Sigmoid colon (tissue), 7 donors: Measurements from ENCODE around the gene TCFL5. TPM values are rescaled to one million over a fixed set of nuclear protein-coding genes. Genes with fewer than 3 reads are reported as not detected.
"Not testable (repeated sequence)": the region's sequence is repeated elsewhere in the genome, so short reads cannot be mapped to it uniquely, and the experiment has no call there.

Experiments
- DNase-seq: peaks from one replicate; pipeline ENCODE4 v3.0.0-alpha.2; 2019
- H3K27ac ChIP-seq, 4 donors: fragments of 200-600 bp; sonication (generic); one replicate each; pipeline ENCODE4 v1.5.1; 2016 to 2019; ENCODE audit warnings: mild to moderate bottlenecking in 1 of 4
- H3K27me3 ChIP-seq, 3 donors: fragments of 200-600 bp; sonication (generic); one replicate each; pipeline ENCODE4 v1.5.1; 2019; ENCODE audit warnings: mild to moderate bottlenecking in 1 of 3
- H3K36me3 ChIP-seq, 4 donors: fragments of 200-600 bp; sonication (generic); one replicate each; pipeline ENCODE4 v1.5.1; 2016 to 2019
- H3K4me1 ChIP-seq, 4 donors: fragments of 200-600 bp; sonication (generic); one replicate each; pipeline ENCODE4 v1.5.1; 2017 to 2019
- H3K4me3 ChIP-seq, 4 donors: fragments of 200-600 bp; sonication (generic); one replicate each; pipeline ENCODE4 v1.5.1; 2017 to 2019; ENCODE audit warnings: mild to moderate bottlenecking in 2 of 4, moderate library complexity in 1 of 4
- H3K9me3 ChIP-seq, 4 donors: fragments of 200-600 bp in 3 of 4; sonication (generic) in 3 of 4; one replicate each; pipeline versions ENCODE4 v1.5.1 to v1.6.1; 2013 to 2019
- EP300 ChIP-seq, 4 donors: sonication (generic); formaldehyde crosslinking; IDR thresholded peaks; one replicate each; pipeline ENCODE4 v1.6.1; 2017; ENCODE audit warnings: antibody characterized with exemption in 4 of 4
- POLR2A ChIP-seq, 2 donors: fragments of 450-650 bp; IDR thresholded peaks; one replicate each; pipeline ENCODE4 v1.6.1; 2016; ENCODE audit warnings: antibody characterized with exemption in 2 of 2, mild to moderate bottlenecking in 2 of 2, moderate library complexity in 2 of 2
- POLR2AphosphoS5 ChIP-seq, 4 donors: sonication (generic); formaldehyde crosslinking; IDR thresholded peaks; one replicate each; pipeline ENCODE4 v1.6.1; 2017; ENCODE audit warnings: antibody characterized with exemption in 4 of 4
- WGBS, 2 donors: extraction: QIAGEN DNeasy Blood & Tissue Kit; methylation state at CpG; one replicate each; pipeline ENCODE4 v1.1.7; 2013; 5-methylcytosine and 5-hydroxymethylcytosine counted together
- intact Hi-C: fragments of 100-400 bp; cut with DNase I; formaldehyde crosslinking; loops from one replicate; pipeline ENCODE4 v1.15.1; 2023
- polyA plus RNA-seq, 3 donors: library from polyadenylated mRNA; stranded (reverse); fragments of 200-250 nt; gene quantifications; one replicate each; pipeline ENCODE4 v1.2.3, GENCODE V29; 2013
- total RNA-seq, 4 donors: library from RNA; depleted of rRNA; stranded (reverse); fragments of >200 nt; gene quantifications; one replicate each; pipeline ENCODE4 v1.1.0, GENCODE V29; 2016
- TF ChIP-seq, protein P1 (sequence below), 4 experiments: fragments of 450-650 bp in 3 of 4; fragments of 200-600 bp in 1 of 4; IDR thresholded peaks; one replicate each; pipeline ENCODE4 v1.5.1; 2016 to 2019; ENCODE audit warnings: antibody characterized with exemption in 4 of 4, mild to moderate bottlenecking in 3 of 4, moderate library complexity in 2 of 4
- donor health status: healthy with polysubstance abuse.
- donor health status: Bipolar disorder and iron deficiency.
- donor health status: healthy.

The TCFL5 gene
- total and polyA plus RNA-seq, 7 donors: 2.3 to 16.9 (median 8.1) TPM

DNA sequence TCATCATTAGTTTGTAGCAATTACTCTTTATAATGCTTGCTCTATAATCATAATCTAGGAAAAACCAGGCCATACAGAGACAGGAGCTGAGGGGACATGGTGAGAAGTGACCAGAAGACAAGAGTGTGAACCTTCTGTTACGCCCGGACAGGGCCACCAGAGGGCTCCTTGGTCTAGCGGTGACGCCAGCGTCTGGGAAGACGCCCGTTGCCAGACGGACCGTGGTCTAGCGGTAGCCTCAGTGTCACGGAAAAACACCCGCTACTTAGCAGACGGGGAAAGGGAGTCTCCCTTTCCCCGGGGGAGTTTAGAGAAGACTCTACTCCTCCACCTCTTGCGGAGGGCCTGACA lies 12.0 kb upstream of the TCFL5 start:
- H3K9me3 ChIP-seq, H3K36me3 ChIP-seq, H3K27me3 ChIP-seq, H3K4me3 ChIP-seq: not testable (repeated sequence)
- DNase-seq: peak; percentile 91
- intact Hi-C loops: loop anchor here (1.0 kb wide), 1 partner anchor 136 kb away; no protein-coding TSS in a partner anchor
- TF ChIP-seq, protein P1, sequence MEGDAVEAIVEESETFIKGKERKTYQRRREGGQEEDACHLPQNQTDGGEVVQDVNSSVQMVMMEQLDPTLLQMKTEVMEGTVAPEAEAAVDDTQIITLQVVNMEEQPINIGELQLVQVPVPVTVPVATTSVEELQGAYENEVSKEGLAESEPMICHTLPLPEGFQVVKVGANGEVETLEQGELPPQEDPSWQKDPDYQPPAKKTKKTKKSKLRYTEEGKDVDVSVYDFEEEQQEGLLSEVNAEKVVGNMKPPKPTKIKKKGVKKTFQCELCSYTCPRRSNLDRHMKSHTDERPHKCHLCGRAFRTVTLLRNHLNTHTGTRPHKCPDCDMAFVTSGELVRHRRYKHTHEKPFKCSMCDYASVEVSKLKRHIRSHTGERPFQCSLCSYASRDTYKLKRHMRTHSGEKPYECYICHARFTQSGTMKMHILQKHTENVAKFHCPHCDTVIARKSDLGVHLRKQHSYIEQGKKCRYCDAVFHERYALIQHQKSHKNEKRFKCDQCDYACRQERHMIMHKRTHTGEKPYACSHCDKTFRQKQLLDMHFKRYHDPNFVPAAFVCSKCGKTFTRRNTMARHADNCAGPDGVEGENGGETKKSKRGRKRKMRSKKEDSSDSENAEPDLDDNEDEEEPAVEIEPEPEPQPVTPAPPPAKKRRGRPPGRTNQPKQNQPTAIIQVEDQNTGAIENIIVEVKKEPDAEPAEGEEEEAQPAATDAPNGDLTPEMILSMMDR (IDR thresholded peaks at IDR 0.05): peak; percentile 21 to 63 (median 50)
- Histone ChIP-seq H3K27ac (peak overlapping the region in 3 of 4 donors; percentile 59 to 75 (median 69)), H3K4me1 (peaks cover 0 to 30% (median 28%) of the 10 kb centered on the region in 4 donors)
- 8 to 16% methylated on average over 15 of the region's 15 CpGs for WGBS, 2 donors

DNA sequence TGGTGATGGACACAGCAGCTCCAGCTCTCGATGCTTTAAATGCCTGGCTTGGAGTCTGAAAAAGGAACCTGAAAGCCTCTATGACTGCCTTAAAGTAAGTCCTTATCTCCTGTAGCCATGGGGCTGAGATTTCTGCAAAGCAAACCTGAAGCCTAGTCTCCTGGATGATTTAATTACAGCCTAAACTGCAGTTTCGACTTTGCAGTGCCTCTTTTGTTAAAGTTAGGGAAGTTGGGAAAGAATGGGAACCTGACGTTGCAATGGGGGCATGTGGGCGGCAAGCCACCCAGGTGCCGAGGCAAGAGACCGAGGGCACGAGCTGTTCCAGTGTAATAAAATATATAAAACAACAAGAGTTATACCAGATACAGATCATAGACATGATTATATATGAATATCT lies 11.7 kb upstream of the TCFL5 start:
- WGBS, 2 donors: 41 to 76% methylated on average over 7 of the region's 7 CpGs
- no peak for TF ChIP-seq POLR2AphosphoS5 (IDR thresholded peaks at IDR 0.05)
- TF ChIP-seq, protein P1 (IDR thresholded peaks at IDR 0.05): no peak
- TF ChIP-seq EP300 (IDR thresholded peaks at IDR 0.05): no peak
- no peak for TF ChIP-seq POLR2A (IDR thresholded peaks at IDR 0.05)
- DNase-seq: no peak
- H3K4me3 ChIP-seq: no peak overlapping the region
- peak overlapping the region in 3 of 4 donors; percentile 59 to 75 (median 69) for H3K27ac ChIP-seq
- intact Hi-C loops: loop anchor here (1.0 kb wide), 1 partner anchor 136 kb away; no protein-coding TSS in a partner anchor
- H3K4me1 ChIP-seq: peaks cover 0 to 30% (median 28%) of the 10 kb centered on the region in 4 donors
- H3K27me3 ChIP-seq: no peaks in the 10 kb centered on the region
- no peaks in the 10 kb centered on the region for H3K9me3 ChIP-seq
- H3K36me3 ChIP-seq: no peaks in the 10 kb centered on the region

DNA sequence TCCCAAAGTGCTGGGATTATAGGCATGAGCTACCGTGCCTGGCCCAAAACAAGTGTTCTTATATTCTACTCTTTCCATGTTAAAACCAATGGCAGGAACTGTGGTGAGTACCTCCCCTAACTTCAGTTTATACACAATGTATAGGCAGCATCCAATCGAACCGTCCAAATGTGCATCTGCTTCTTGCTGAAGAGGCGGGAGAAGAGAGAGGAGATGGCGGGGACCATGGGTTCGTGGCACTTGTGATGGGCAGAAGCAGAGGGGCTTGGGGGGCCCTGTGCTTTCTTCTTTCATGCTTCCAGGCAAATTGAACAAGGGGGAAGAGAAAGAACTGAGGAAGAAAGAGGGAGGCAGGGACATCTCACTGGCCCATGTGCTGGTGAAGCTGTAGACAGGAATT lies 11.2 kb upstream of the TCFL5 start:
- WGBS, 2 donors: 86 to 93% methylated on average over 6 of the region's 6 CpGs
- no peaks in the 10 kb centered on the region for H3K9me3 ChIP-seq
- TF ChIP-seq EP300 (IDR thresholded peaks at IDR 0.05) (no peak), POLR2A (IDR thresholded peaks at IDR 0.05) (no peak), POLR2AphosphoS5 (IDR thresholded peaks at IDR 0.05) (no peak)
- TF ChIP-seq, protein P1 (IDR thresholded peaks at IDR 0.05): no peak
- H3K4me3 ChIP-seq: no peak overlapping the region
- no peaks in the 10 kb centered on the region for H3K27me3 ChIP-seq
- DNase-seq: no peak
- intact Hi-C loops: loop anchor here (1.0 kb wide), 1 partner anchor 136 kb away; no protein-coding TSS in a partner anchor
- H3K27ac ChIP-seq: peak overlapping the region in 1 of 4 donors; percentile 75
- no peaks in the 10 kb centered on the region for H3K36me3 ChIP-seq
- peaks cover 0 to 30% (median 28%) of the 10 kb centered on the region in 4 donors for H3K4me1 ChIP-seq

DNA sequence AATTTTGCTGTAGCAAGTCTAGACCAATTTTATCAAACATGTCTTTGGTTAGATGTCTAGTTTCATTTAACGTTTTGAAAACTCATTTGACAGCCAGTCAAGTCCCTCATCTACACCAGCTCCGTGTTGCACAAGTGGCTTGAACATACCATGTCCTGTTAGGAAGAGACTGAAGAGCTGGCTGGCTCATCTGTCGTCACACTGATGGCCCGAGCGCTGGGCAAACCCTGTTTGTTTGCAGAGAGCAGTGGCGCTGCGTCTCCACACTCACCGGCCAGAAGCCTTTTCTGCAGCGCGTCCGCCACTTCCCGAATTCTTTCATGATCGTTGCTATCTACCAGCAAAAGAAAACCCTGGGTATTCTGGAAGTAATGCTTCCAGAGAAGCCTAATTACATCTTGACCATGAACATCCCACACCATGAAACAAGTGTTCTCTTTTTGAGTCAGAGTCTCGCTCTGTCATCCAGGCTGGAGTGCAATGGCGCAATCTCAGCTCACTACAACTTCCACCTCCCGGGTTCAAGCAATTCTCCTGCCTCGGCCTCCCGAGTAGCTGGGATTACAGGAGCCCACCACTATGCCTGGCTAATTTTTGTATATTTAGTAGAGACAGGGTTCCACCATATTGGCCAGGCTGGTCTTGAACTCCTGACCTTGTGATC lies 10.7 kb upstream of the TCFL5 start:
- Histone ChIP-seq H3K27ac (no peak overlapping the region), H3K4me1 (peaks cover 0 to 27% (median 25%) of the 10 kb centered on the region in 4 donors), H3K36me3 (no peaks in the 10 kb centered on the region), H3K27me3 (no peaks in the 10 kb centered on the region), H3K4me3 (no peak overlapping the region), H3K9me3 (no peaks in the 10 kb centered on the region)
- WGBS, 2 donors: 46 to 76% methylated on average over 18 of the region's 18 CpGs
- TF ChIP-seq EP300 (IDR thresholded peaks at IDR 0.05) (no peak), POLR2AphosphoS5 (IDR thresholded peaks at IDR 0.05) (no peak), POLR2A (IDR thresholded peaks at IDR 0.05) (no peak)
- TF ChIP-seq, protein P1 (IDR thresholded peaks at IDR 0.05): no peak
- no peak for DNase-seq
- intact Hi-C loops: no loop called here
